ENCODE measurements around the gene FEM1C.

DNA sequence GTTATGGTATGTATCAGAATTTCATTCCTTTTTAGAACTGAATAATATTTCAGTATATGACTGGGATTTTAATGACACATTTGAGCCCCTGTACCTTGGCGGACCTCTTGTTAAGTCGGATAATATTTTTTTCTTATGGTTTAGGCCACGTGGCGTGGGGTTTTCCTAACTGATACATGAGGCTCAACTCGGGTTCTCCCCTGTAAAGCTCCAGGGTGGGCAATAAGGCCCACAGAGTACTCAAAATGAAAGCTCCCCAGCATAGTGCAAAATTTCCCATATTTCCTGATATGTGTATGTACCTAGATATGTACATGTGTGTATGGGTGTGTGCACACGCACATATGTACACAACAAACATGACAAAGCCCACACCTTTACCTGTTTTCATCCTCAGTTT lies 33.2 kb upstream of the FEM1C start:
- TF ChIP-seq EZH2 (IDR thresholded peaks at IDR 0.05; ENCODE audit: low read depth, unreplicated experiment) = no peak
- no peak for TF ChIP-seq POLR2AphosphoS5 (IDR thresholded peaks at IDR 0.05; ENCODE audit: low read depth)
- no peak for TF ChIP-seq JUNB (IDR thresholded peaks at IDR 0.05; ENCODE audit: unreplicated experiment)

Measured in GM23338 (cell line).